Measurements from ENCODE around the gene SLC37A3. TPM values are rescaled to one million over a fixed set of nuclear protein-coding genes. Genes with fewer than 3 reads are reported as not detected.

SLC37A3 gene
- total RNA-seq, 1 experiment from 2014 or later, result 52.7 TPM

GRCh38 chr7:140349144-140349771 is 49.1 kb downstream of the SLC37A3 start:
- Histone ChIP-seq H2BK15ac (ENCODE audit: low read depth, low read length) (no peak overlapping the region), H4K91ac (ENCODE audit: insufficient read length, low read depth, low read length) (no peak overlapping the region), H3K23me2 (ENCODE audit: insufficient read length, low read depth, low read length, poor library complexity, severe bottlenecking) (no peaks in the 10 kb centered on the region), H3K27me3 (ENCODE audit: insufficient read depth, low read length) (no peaks in the 10 kb centered on the region), H3K9ac (ENCODE audit: extremely low read depth, insufficient read length, low read length) (no peak overlapping the region), H3K18ac (ENCODE audit: insufficient read length, low read depth, low read length) (no peak overlapping the region), H3K4me1 (ENCODE audit: insufficient read depth, low read length) (peaks cover 3% of the 10 kb centered on the region; the same call in 1 of the 2 replicates), H3K4me2 (ENCODE audit: insufficient read depth, insufficient read length, low read length) (no peak overlapping the region), H3K4ac (ENCODE audit: low read depth, low read length) (no peak overlapping the region), H3K14ac (ENCODE audit: insufficient read depth, low read length) (no peak overlapping the region), H3K79me1 (ENCODE audit: insufficient read depth, low read depth, low read length, poor library complexity, severe bottlenecking) (no peaks in the 10 kb centered on the region), H3K23ac (ENCODE audit: insufficient read length, low read depth, low read length) (no peak overlapping the region), H2BK20ac (ENCODE audit: low read depth, low read length, poor library complexity, severe bottlenecking) (no peak overlapping the region), H4K8ac (replicated peaks; ENCODE audit: insufficient read length, low read depth, low read length) (no peak overlapping the region), H2BK5ac (ENCODE audit: insufficient read length, low read length) (no peak overlapping the region), H3K9me3 (ENCODE audit: control insufficient read depth, low read depth, low read length) (no peaks in the 10 kb centered on the region), H2AK5ac (ENCODE audit: insufficient read length, low read length) (no peak overlapping the region), H2BK12ac (ENCODE audit: insufficient read length, low read depth, low read length) (no peak overlapping the region), H4K5ac (ENCODE audit: insufficient read length, low read depth, low read length) (no peak overlapping the region), H4K20me1 (ENCODE audit: control insufficient read depth, insufficient read depth, insufficient read length) (peaks cover 3% of the 10 kb centered on the region), H3K27ac (ENCODE audit: insufficient read length, low read depth, low read length) (no peak overlapping the region), H3T11ph (ENCODE audit: low read length) (no peak overlapping the region), H3K79me2 (ENCODE audit: insufficient read depth, low read length) (no peaks in the 10 kb centered on the region), H2BK120ac (ENCODE audit: low read depth, low read length, poor library complexity, severe bottlenecking) (no peak overlapping the region), H3K56ac (ENCODE audit: insufficient read length, low read depth, low read length) (no peak overlapping the region), H2AFZ (ENCODE audit: low read length) (no peak overlapping the region)
- no peak for DNase-seq
- no peaks in the 10 kb centered on the region for H3K9me3 Mint-ChIP-seq
- H3K4me3 Mint-ChIP-seq, result no peak overlapping the region
- H3K36me3 Mint-ChIP-seq (ENCODE audit: insufficient read depth in 1 of 3, low read depth in 3 of 3), result peaks cover 23 to 70% (median 64%) of the 10 kb centered on the region in 3 experiments; a peak in 6 of 7 replicates
- peaks cover 8 to 21% of the 10 kb centered on the region in 2 experiments for H3K4me1 Mint-ChIP-seq
- no peaks in the 10 kb centered on the region for H3K27me3 Mint-ChIP-seq (ENCODE audit: low read depth)
- no CpG with 5 or more reads among the region's 8 CpGs for WGBS (ENCODE audit: extremely low coverage, insufficient read length, low lambda C conversion rate)
- no peak for TF ChIP-seq CTCF (conservative IDR thresholded peaks at IDR 0.05)
- peak overlapping the region in 2 of 3 experiments; percentile 11 to 42; a peak in 2 of 7 replicates for H3K27ac Mint-ChIP-seq

Data from H9 (cell line).